Measurements from ENCODE around the gene ZNF14.
"Not testable (repeated sequence)": the region's sequence is repeated elsewhere in the genome, so short reads cannot be mapped to it uniquely, and the experiment has no call there.

ZNF14 gene

GRCh38 chr19:19686580-19686979 is 46.3 kb downstream of the ZNF14 start:
- no peak for DNase-seq

- not testable (repeated sequence) for DNase-seq
Observed at GRCh38 chr19:19686119-19686518, 46.8 kb downstream of the ZNF14 start.

- no peak for DNase-seq
Observed at GRCh38 chr19:19679176-19680073, 53.5 kb downstream of the ZNF14 start.

GRCh38 chr19:19677579-19677978 is 55.3 kb downstream of the ZNF14 start:
- DNase-seq, result no peak

GRCh38 chr19:19674315-19674714 is 58.6 kb downstream of the ZNF14 start:
- DNase-seq, result no peak

- no peak for DNase-seq
Observed at GRCh38 chr19:19672816-19673215, 60.1 kb downstream of the ZNF14 start.

- DNase-seq, result no peak
Observed at GRCh38 chr19:19670070-19670551, 62.8 kb downstream of the ZNF14 start.

GRCh38 chr19:19668230-19669012 is 64.5 kb downstream of the ZNF14 start, which contains the start of gene ZNF101:
ZNF101 (plus strand) TSS chr19:19668839; CDS start chr19:19668964, 125 bp downstream.
- peak; percentile 92 for DNase-seq

GRCh38 chr19:19665420-19665948 is 67.4 kb downstream of the ZNF14 start:
- not testable (repeated sequence) for DNase-seq

- DNase-seq, result peak; percentile 90 to 95
Observed at GRCh38 chr19:19663256-19664120, 69.4 kb downstream of the ZNF14 start, which contains the start of gene ATP13A1. ATP13A1 (minus strand) TSS chr19:19663676; CDS start chr19:19663666, 10 bp downstream.

- no peak for DNase-seq
Observed at GRCh38 chr19:19662871-19663255, 70.0 kb downstream of the ZNF14 start.

GRCh38 chr19:19662344-19662743 is 70.6 kb downstream of the ZNF14 start:
- no peak for DNase-seq

GRCh38 chr19:19661675-19662251 is 71.1 kb downstream of the ZNF14 start:
- no peak for DNase-seq

- no peak for DNase-seq
Observed at GRCh38 chr19:19661141-19661674, 71.7 kb downstream of the ZNF14 start.
